Measurements from ENCODE around the gene ACAP1. TPM values are rescaled to one million over a fixed set of nuclear protein-coding genes. Genes with fewer than 3 reads are reported as not detected.

Gene ACAP1
- total RNA-seq, 1 donor from 2014 or later = 16.0 TPM

GRCh38 chr17:7296189-7296861 is 40.0 kb upstream of the ACAP1 start:
- H3K27me3 ChIP-seq (ENCODE audit: insufficient read depth, low read length) = peaks cover 30% of the 10 kb centered on the region
- TF ChIP-seq CTCF (IDR thresholded peaks at IDR 0.05; ENCODE audit: insufficient read depth, low read depth, low read length) (peak; percentile 53), EZH2 (IDR thresholded peaks at IDR 0.05; ENCODE audit: insufficient read depth, low read length) (no peak)
- peak overlapping the region; percentile 67 for H2AFZ ChIP-seq (ENCODE audit: low read depth, low read length)
- no peak overlapping the region for H3K4me3 Mint-ChIP-seq (ENCODE audit: unreplicated experiment)
- no peaks in the 10 kb centered on the region for H3K36me3 Mint-ChIP-seq (ENCODE audit: low read depth, unreplicated experiment)
- H3K36me3 ChIP-seq (ENCODE audit: insufficient read depth, low read length) = no peaks in the 10 kb centered on the region
- peaks cover 49% of the 10 kb centered on the region for H3K27me3 Mint-ChIP-seq (ENCODE audit: low read depth, unreplicated experiment)
- H4K20me1 ChIP-seq (ENCODE audit: insufficient read depth, low read length) = no peaks in the 10 kb centered on the region
- FAIRE-seq (no peak), DNase-seq (ENCODE audit: low read depth) (peak; percentile 44)
- H3K4me3 ChIP-seq (ENCODE audit: insufficient read depth, low read depth, low read length) = no peak overlapping the region
- peaks cover 8% of the 10 kb centered on the region for H3K4me1 ChIP-seq (ENCODE audit: insufficient read depth, low read length)
- H3K9me3 ChIP-seq (ENCODE audit: insufficient read depth, low read depth, low read length) = no peaks in the 10 kb centered on the region
- H3K9me3 Mint-ChIP-seq (ENCODE audit: unreplicated experiment) = no peaks in the 10 kb centered on the region
- no peak overlapping the region for H3K9ac ChIP-seq (ENCODE audit: low read length)
- H3K79me2 ChIP-seq (ENCODE audit: insufficient read depth, low read length) = no peaks in the 10 kb centered on the region
- H3K27ac ChIP-seq (ENCODE audit: low read depth, low read length) = no peak overlapping the region
- H3K4me2 ChIP-seq (ENCODE audit: low read length) = peak overlapping the region; percentile 78
- peaks cover 2% of the 10 kb centered on the region for H3K4me1 Mint-ChIP-seq (ENCODE audit: low read depth, unreplicated experiment)
- H3K27ac Mint-ChIP-seq (ENCODE audit: unreplicated experiment) = no peak overlapping the region

- no peak overlapping the region for H3K4me3 ChIP-seq (ENCODE audit: insufficient read depth, low read depth, low read length)
- H3K27me3 ChIP-seq (ENCODE audit: insufficient read depth, low read length) = no peaks in the 10 kb centered on the region
- H2AFZ ChIP-seq (ENCODE audit: low read depth, low read length) = no peak overlapping the region
- H3K27ac ChIP-seq (ENCODE audit: low read depth, low read length) = no peak overlapping the region
- Mint-ChIP-seq H3K9me3 (ENCODE audit: unreplicated experiment) (no peaks in the 10 kb centered on the region), H3K27ac (ENCODE audit: unreplicated experiment) (no peak overlapping the region), H3K4me3 (ENCODE audit: unreplicated experiment) (peak overlapping the region; percentile 62), H3K27me3 (ENCODE audit: low read depth, unreplicated experiment) (peaks cover 9% of the 10 kb centered on the region), H3K4me1 (ENCODE audit: low read depth, unreplicated experiment) (peaks cover under 1% of the 10 kb centered on the region), H3K36me3 (ENCODE audit: low read depth, unreplicated experiment) (peaks cover 4% of the 10 kb centered on the region)
- H4K20me1 ChIP-seq (ENCODE audit: insufficient read depth, low read length) = peaks cover 12% of the 10 kb centered on the region
- H3K36me3 ChIP-seq (ENCODE audit: insufficient read depth, low read length) = peaks cover 2% of the 10 kb centered on the region
- TF ChIP-seq EZH2 (IDR thresholded peaks at IDR 0.05; ENCODE audit: insufficient read depth, low read length) = no peak
- no peak for TF ChIP-seq CTCF (IDR thresholded peaks at IDR 0.05; ENCODE audit: insufficient read depth, low read depth, low read length)
- FAIRE-seq (no peak), DNase-seq (ENCODE audit: low read depth) (no peak)
- no peak overlapping the region for H3K9ac ChIP-seq (ENCODE audit: low read length)
- peaks cover 9% of the 10 kb centered on the region for H3K4me1 ChIP-seq (ENCODE audit: insufficient read depth, low read length)
- H3K4me2 ChIP-seq (ENCODE audit: low read length) = no peak overlapping the region
- no peaks in the 10 kb centered on the region for H3K9me3 ChIP-seq (ENCODE audit: insufficient read depth, low read depth, low read length)
- peaks cover 18% of the 10 kb centered on the region for H3K79me2 ChIP-seq (ENCODE audit: insufficient read depth, low read length)
These were observed 32.1 kb upstream of the ACAP1 start for GRCh38 chr17:7304179-7304578.
